ENCODE data around the gene DDTL. TPM values are rescaled to one million over a fixed set of nuclear protein-coding genes. Genes with fewer than 3 reads are reported as not detected.
A peak's percentile ranks its signal among the peaks of the same experiment; 100 is the strongest.
"Not testable (repeated sequence)": the region's sequence is repeated elsewhere in the genome, so short reads cannot be mapped to it uniquely, and the experiment has no call there.

The DDTL gene
- total RNA-seq (2014; rRNA removed; shearing (Covaris generic)) = 3.8 and 4.5 TPM in 2 replicates

- peaks cover 17% of the 10 kb centered on the region for H3K36me3 ChIP-seq
- not testable (repeated sequence) for H3K4me3 ChIP-seq; DNase-seq; H3K27ac ChIP-seq; H3K27me3 ChIP-seq; H3K9me3 ChIP-seq (replicated peaks); H3K4me1 ChIP-seq
Observed at GRCh38 chr22:23966568-23966967, at the start of gene DDTL. Gene DDTL (plus strand): TSS chr22:23966888. CDS start chr22:23966915, 27 bp downstream.

- DNase-seq; H3K4me3 ChIP-seq; H3K9me3 ChIP-seq (replicated peaks); H3K27ac ChIP-seq; H3K4me1 ChIP-seq; H3K27me3 ChIP-seq; H3K36me3 ChIP-seq: not testable (repeated sequence)
Observed at GRCh38 chr22:23920267-23920611, 46.4 kb upstream of the DDTL start.

DNA sequence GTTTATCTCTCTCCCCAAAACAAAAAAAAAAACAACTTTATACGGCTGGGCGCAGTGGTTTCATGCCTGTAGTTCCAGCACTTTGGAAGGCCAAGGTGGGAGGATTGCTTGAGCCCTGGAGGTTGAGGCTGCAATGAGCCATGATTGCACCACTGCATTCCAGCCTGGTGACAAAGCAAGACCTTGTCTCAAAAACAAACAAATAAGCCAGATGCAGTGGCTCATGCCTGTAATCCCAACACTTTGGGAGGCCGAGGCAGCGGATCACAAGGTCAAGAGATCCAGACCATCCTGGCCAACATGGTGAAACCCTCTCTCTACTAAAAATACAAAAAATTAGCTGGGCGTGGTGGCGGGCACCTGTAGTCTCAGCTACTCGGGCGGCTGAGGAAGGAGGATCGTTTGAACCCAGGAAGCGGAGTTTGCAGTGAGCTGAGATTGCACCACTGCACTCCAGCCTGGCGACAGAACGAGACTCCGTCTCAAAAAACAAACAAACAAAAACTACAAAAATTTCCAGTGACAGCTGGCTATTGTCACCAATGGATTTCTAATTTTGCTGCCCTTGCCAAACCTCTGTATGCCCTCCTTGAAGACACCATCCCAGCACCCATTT, 45.0 kb upstream of the DDTL start:
- H3K27ac ChIP-seq; H3K4me1 ChIP-seq; H3K27me3 ChIP-seq; H3K4me3 ChIP-seq; H3K9me3 ChIP-seq (replicated peaks); H3K36me3 ChIP-seq; DNase-seq: not testable (repeated sequence)

DNA sequence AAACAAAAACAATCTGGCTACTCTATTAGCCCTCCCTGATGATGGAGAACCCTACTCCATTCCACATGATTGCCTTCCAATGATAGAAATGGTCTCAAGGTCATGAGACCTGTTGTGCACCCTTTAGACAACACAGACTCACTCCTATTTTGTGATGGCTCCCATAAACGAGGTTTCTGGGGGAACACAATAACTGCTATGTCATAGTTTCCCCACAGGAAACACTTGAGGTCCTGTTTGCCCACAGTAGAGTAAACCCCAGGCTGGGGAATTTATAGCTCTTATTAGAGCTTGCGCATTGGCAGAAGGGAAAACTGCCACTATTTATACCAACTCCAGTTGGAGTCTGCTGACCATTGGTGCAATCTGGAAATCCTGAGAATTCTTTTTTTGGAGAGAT, 43.8 kb upstream of the DDTL start:
- no peaks in the 10 kb centered on the region for H3K27me3 ChIP-seq
- DNase-seq = no peak
- 0 out of 2 replicates have a peak, but pooled peaks cover 4% of the 10 kb centered on the region for H3K4me1 ChIP-seq
- H3K4me3 ChIP-seq = no peak overlapping the region
- no peak overlapping the region for H3K27ac ChIP-seq
- H3K36me3 ChIP-seq = no peaks in the 10 kb centered on the region
- 0 out of 2 replicates have a peak, but pooled peaks cover 3% of the 10 kb centered on the region for H3K9me3 ChIP-seq (replicated peaks)

- DNase-seq = no peak
Observed at GRCh38 chr22:23925020-23925606, 41.6 kb upstream of the DDTL start.

GRCh38 chr22:23926561-23926960, 40.1 kb upstream of the DDTL start:
- H3K4me3 ChIP-seq = no peak overlapping the region
- H3K27me3 ChIP-seq = no peaks in the 10 kb centered on the region
- no peaks in the 10 kb centered on the region for H3K36me3 ChIP-seq
- peaks cover 7% of the 10 kb centered on the region; the same call in 1 of the 2 replicates for H3K9me3 ChIP-seq (replicated peaks)
- DNase-seq = no peak
- no peak overlapping the region for H3K27ac ChIP-seq
- H3K4me1 ChIP-seq = no peaks in the 10 kb centered on the region

More at GRCh38 chr22:23925020-23925606, 41.6 kb upstream of the DDTL start:
- H3K27ac ChIP-seq = no peak overlapping the region
- H3K4me3 ChIP-seq = no peak overlapping the region
- no peaks in the 10 kb centered on the region for H3K36me3 ChIP-seq
- no peaks in the 10 kb centered on the region for H3K4me1 ChIP-seq
- 0 out of 2 replicates have a peak, but pooled peaks cover 3% of the 10 kb centered on the region for H3K9me3 ChIP-seq (replicated peaks)
- H3K27me3 ChIP-seq = no peaks in the 10 kb centered on the region

DNA sequence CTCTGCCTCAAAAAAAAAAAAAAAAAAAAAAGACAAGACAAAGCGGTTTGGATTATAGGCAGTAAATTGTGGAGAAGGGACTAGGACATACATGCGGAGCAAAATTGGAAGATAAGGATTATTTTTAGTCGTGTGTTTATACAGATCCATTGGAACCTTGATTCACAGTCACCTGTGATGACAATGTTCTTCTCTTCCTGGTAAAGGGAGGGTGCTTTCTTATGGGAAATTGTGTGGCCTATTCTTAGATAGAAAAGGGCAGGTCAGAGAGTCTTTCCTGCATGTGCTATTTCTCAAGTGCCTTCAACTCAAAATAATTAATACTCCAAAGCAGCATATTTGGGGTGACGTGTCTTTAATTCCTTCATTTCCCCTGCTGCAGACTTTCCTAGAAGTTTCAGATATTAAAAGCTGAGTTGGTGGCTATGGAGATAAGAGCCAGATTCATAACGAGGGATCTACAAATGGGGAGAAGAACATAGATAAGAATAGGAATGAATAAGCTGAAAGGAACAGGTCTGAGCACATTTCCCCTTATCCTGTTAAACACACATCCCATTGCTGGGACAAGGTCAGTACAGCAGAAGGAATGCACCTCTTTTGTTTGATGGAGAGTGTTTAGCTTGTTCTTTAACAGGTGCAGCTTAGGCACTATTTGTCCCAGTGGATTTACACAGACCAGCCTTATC, 28.2 kb upstream of the DDTL start:
- no peak overlapping the region for H3K4me3 ChIP-seq
- H3K4me1 ChIP-seq = no peaks in the 10 kb centered on the region
- no peaks in the 10 kb centered on the region for H3K27me3 ChIP-seq
- no peaks in the 10 kb centered on the region for H3K36me3 ChIP-seq
- no peak for DNase-seq
- no peaks in the 10 kb centered on the region for H3K9me3 ChIP-seq (replicated peaks)
- no peak overlapping the region for H3K27ac ChIP-seq

- no peak overlapping the region for H3K27ac ChIP-seq
- no peak for DNase-seq
- no peaks in the 10 kb centered on the region for H3K4me1 ChIP-seq
- H3K9me3 ChIP-seq (replicated peaks) = no peaks in the 10 kb centered on the region
- no peaks in the 10 kb centered on the region for H3K36me3 ChIP-seq
- H3K27me3 ChIP-seq = no peaks in the 10 kb centered on the region
- H3K4me3 ChIP-seq = no peak overlapping the region
Observed at GRCh38 chr22:23939017-23939357, 27.7 kb upstream of the DDTL start.

GRCh38 chr22:23940166-23940565, 26.5 kb upstream of the DDTL start:
- not testable (repeated sequence) for H3K27me3 ChIP-seq; H3K9me3 ChIP-seq (replicated peaks); H3K27ac ChIP-seq; H3K36me3 ChIP-seq; H3K4me1 ChIP-seq; H3K4me3 ChIP-seq; DNase-seq

GRCh38 chr22:23947391-23947790, 19.3 kb upstream of the DDTL start:
- not testable (repeated sequence) for H3K27me3 ChIP-seq; H3K9me3 ChIP-seq (replicated peaks); H3K4me1 ChIP-seq; H3K4me3 ChIP-seq; H3K27ac ChIP-seq; H3K36me3 ChIP-seq
- DNase-seq = peak in 1 of 2 experiments; percentile 31

DNA sequence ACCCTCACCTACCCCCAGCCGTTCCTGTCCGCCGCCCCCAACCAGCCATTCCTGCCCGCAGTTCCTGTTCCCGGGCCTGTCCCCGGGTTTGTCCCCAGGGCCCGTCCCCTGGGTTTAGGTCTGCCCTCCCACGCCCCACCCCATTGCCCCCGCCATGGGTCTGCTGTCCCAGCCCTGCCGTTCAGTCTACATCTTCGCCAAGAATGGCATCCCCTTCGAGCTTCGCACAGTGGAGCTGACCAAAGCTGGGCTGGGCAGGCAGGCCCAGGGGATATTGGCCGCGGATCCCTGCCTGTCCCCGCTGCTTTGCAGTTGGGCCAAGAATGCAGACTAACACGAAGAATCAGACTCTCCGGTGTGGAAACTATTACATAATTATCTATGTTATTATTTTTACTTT, 16.9 kb upstream of the DDTL start:
- not testable (repeated sequence) for DNase-seq; H3K27me3 ChIP-seq; H3K4me1 ChIP-seq; H3K36me3 ChIP-seq; H3K27ac ChIP-seq; H3K9me3 ChIP-seq (replicated peaks); H3K4me3 ChIP-seq

DNA sequence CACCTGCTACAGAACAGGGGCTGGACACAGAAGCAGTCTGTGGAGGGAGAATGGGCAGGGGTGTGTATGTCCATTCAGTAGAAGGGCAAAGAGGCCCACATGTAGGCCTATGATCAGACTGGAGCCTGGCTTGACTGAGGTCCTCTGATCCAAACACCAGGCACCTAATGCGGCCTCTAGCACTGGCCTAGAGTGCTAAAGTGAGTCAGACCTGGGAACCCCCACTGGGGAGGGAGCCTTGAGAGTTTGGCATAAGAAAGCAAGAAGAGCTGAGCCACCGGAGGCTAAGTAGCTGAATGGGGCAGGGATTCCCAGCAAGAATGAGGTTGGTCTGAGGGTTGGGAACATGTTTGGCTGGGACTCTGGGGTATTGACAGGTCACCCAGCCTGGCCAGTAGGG, 15.3 kb upstream of the DDTL start:
- not testable (repeated sequence) for H3K27ac ChIP-seq; DNase-seq; H3K9me3 ChIP-seq (replicated peaks); H3K4me1 ChIP-seq; H3K4me3 ChIP-seq; H3K27me3 ChIP-seq; H3K36me3 ChIP-seq

DNA sequence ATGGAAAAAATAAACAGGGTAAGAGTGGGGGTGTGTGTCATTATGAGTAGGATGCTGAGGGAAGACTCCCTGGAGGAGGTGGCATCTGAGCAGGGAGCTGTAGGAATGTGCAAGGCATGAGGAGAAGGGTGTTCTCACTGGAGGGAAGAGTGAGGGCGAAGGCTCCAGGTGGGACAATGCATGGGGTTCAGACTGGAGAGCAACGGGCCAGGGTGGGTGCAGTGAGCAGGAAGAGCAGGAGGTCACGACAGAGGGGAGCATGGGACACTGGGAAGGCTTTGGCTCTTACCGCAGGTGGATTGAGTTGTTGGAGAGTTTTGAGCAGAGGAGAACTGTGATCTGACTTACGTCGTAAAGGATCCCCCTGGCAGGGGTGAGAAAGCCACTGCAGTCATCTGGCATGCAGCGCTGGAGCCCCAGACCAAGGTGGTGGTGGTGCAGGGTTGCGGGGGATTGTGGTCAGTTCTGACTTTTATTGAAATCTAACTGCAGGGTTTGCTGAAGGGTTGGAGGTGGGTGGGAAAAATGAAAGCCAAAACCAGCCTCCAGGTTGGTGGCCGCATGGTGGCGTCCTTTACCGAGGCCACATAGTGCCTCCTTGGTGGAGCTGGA, 13.8 kb upstream of the DDTL start:
- H3K4me1 ChIP-seq; H3K4me3 ChIP-seq; H3K36me3 ChIP-seq; H3K27ac ChIP-seq; H3K9me3 ChIP-seq (replicated peaks); DNase-seq; H3K27me3 ChIP-seq: not testable (repeated sequence)

DNA sequence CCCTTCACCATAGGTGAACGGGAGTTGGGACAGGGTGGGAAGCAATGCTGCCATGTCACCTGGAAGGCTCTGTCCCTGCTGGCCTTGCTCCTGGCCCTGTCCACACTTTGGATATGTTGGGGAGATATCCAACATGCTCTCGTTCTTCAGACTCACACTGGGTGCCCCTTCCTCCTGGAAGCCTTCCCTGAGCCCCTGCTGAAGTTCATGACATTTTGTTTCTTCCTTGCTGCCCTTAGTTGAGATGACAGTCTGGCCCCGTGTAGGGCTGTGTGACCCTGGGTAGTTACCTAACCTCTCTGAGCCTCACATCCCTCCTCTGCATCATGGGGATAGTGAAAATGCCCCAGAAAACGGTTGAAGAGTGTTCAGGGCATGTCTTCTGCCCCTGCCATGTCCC, 13.2 kb upstream of the DDTL start:
- H3K27me3 ChIP-seq; H3K9me3 ChIP-seq (replicated peaks); DNase-seq; H3K36me3 ChIP-seq; H3K4me1 ChIP-seq; H3K27ac ChIP-seq; H3K4me3 ChIP-seq: not testable (repeated sequence)

DNA sequence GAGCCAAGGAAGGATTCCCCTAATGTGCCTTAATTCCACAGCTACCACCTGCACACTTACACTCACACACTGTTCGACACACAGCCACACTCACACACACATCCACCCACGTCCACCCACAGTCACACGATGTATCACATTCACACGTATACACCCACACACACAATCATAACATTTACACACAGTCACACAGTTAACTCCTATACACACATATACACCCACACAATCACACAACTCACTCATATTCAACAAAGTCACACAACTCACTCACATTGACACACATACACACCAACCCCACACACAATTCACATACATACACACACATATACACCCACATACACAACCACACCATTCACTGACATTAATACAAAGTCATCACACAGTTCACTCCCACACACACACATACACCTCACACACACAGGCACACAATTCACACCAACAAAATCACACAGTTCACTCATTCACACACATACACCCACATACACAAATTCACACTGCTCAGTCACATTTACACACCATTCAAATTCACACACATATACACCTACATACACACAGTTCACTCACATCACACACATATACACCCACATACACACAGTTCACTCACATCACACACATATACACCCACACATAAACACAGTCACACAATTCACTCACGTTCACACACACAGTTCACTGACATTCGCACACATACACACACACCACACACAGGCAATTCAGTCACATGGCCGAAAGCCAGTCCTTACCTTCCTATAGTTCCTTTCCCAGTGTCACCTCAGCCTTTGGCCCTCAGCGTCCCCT, 12.3 kb upstream of the DDTL start:
- not testable (repeated sequence) for H3K27ac ChIP-seq; DNase-seq; H3K36me3 ChIP-seq; H3K27me3 ChIP-seq; H3K4me3 ChIP-seq; H3K9me3 ChIP-seq (replicated peaks); H3K4me1 ChIP-seq

Measured in SJCRH30 (cell line).